K562 (cell line): ENCODE measurements around the gene TSHZ1. TPM values are rescaled to one million over a fixed set of nuclear protein-coding genes. Genes with fewer than 3 reads are reported as not detected.

Source experiments
- ATAC-seq: fragments of 200-7000 bp; cut with Tn5 transposase; 3 replicates; pipeline ENCODE4 v1.9.1; 2020; ENCODE audit warnings: moderate library complexity
- BruUV-seq: library from RNA; stranded (reverse); fragments of 400-500 nt; replicated peaks from 2 replicates; lab custom pipeline; 2021; lab: Mats Ljungman, UMichigan
- CTCF ChIA-PET: fragments of 300-600 bp; formaldehyde crosslinking; extraction: SDS; loops from one replicate; lab custom pipeline; 2021; ENCODE audit warnings: low intra/inter-chr PET ratio; lab: Yijun Ruan, JAX
- POLR2A ChIA-PET: fragments of 300-600, 350-650 bp; sonication (Branson Sonifier 250); formaldehyde crosslinking; extraction: SDS; loops from one replicate; lab custom pipeline; 2021; ENCODE audit warnings: antibody characterized with exemption, inconsistent platforms; lab: Yijun Ruan, JAX
- DNase-seq, 4 experiments: peaks; one replicate each; pipeline versions ENCODE4 v3.0.0 to v3.0.0-alpha.2; 2011 to 2018; ENCODE audit warnings: low spot score in 3 of 4, mixed read lengths in 3 of 4; ENCODE audit errors: extremely low read depth in 1 of 4
- FAIRE-seq: peaks from 2 replicates; lab custom pipeline; 2011; peaks lifted over from hg19 to GRCh38; lab: Jason Lieb, UNC
- H2AFZ ChIP-seq: 2 replicates; pipeline ENCODE4 v1.6.0; 2011; ENCODE audit warnings: low read depth, low read length, control low read depth, inconsistent platforms
- H3K27ac ChIP-seq: fragments of 200-600 bp; 3 replicates; pipeline ENCODE4 v1.8.0; 2011; ENCODE audit warnings: low read depth, mild to moderate bottlenecking, control low read depth, inconsistent platforms, low read length, moderate library complexity, mixed read lengths; ENCODE audit errors: extremely low read depth
- H3K27me3 ChIP-seq, 2 experiments: fragments of 300-600 bp in 1 of 2; 2 replicates in 1 of 2; 3 replicates in 1 of 2; pipeline versions ENCODE4 v1.6.0 to v1.8.0; 2011; ENCODE audit warnings: inconsistent platforms in 2 of 2, low read length in 2 of 2, mild to moderate bottlenecking in 1 of 2, mixed read lengths in 1 of 2, moderate library complexity in 1 of 2; ENCODE audit not compliant: control insufficient read depth in 2 of 2, insufficient read depth in 2 of 2
- H3K36me3 ChIP-seq: fragments of 300-600 bp; 3 replicates; pipeline ENCODE4 v1.8.0; 2011; ENCODE audit warnings: mild to moderate bottlenecking, low read length, inconsistent platforms; ENCODE audit not compliant: control insufficient read depth, insufficient read depth
- H3K4me1 ChIP-seq, 2 experiments: fragments of 200-600 bp in 1 of 2; replicated peaks in 1 of 2; 2 replicates in 1 of 2; 3 replicates in 1 of 2; pipeline versions ENCODE4 v1.5.1 to v1.8.0; 2011; ENCODE audit warnings: inconsistent platforms in 2 of 2, low read length in 2 of 2, mild to moderate bottlenecking in 1 of 2, mixed read lengths in 1 of 2, moderate library complexity in 1 of 2; ENCODE audit not compliant: control insufficient read depth in 2 of 2, insufficient read depth in 2 of 2
- H3K4me2 ChIP-seq: 2 replicates; pipeline ENCODE4 v1.6.1; 2011; ENCODE audit warnings: low read length, control low read depth, inconsistent platforms, mixed read lengths; ENCODE audit not compliant: insufficient read depth
- H3K4me3 ChIP-seq: fragments of 200-600 bp; sonication (generic), shearing (Covaris generic); 2 replicates; pipeline ENCODE4 v1.5.1; 2016; ENCODE audit warnings: control low read depth, inconsistent platforms
- H3K79me2 ChIP-seq: fragments of 200-600 bp; 3 replicates; pipeline ENCODE4 v1.8.0; 2011; ENCODE audit warnings: low read length, inconsistent platforms; ENCODE audit not compliant: control insufficient read depth, insufficient read depth
- H3K9ac ChIP-seq, 2 experiments: 2 replicates each; pipeline versions ENCODE4 v1.6.0 to v1.6.1; 2011; ENCODE audit warnings: low read depth in 2 of 2, low read length in 2 of 2, control low read depth in 1 of 2, inconsistent platforms in 1 of 2, mild to moderate bottlenecking in 1 of 2, mixed read lengths in 1 of 2; ENCODE audit not compliant: insufficient read depth in 1 of 2
- H3K9me1 ChIP-seq: one replicate; pipeline ENCODE4 v1.6.0; 2011; ENCODE audit warnings: inconsistent platforms, mild to moderate bottlenecking, low read length, moderate library complexity; ENCODE audit not compliant: control insufficient read depth, insufficient read depth
- H3K9me3 ChIP-seq: replicated peaks from 2 replicates; pipeline ENCODE4 v1.5.1; 2011; ENCODE audit warnings: low read depth, low read length, inconsistent platforms; ENCODE audit not compliant: control insufficient read depth, insufficient read depth
- H4K20me1 ChIP-seq: replicated peaks from 2 replicates; pipeline ENCODE4 v1.6.1; 2011; ENCODE audit warnings: low read length, inconsistent platforms, mixed read lengths; ENCODE audit not compliant: control insufficient read depth, insufficient read depth
- ATF3 ChIP-seq, 2 experiments: fragments of 450-650 bp in 1 of 2; sonication (generic) in 1 of 2; formaldehyde crosslinking in 1 of 2; IDR thresholded peaks in 1 of 2; conservative IDR thresholded peaks in 1 of 2; 2 replicates each; pipeline versions ENCODE4 v1.6.1 to v1.8.1; 2016 to 2023; ENCODE audit warnings: mild to moderate bottlenecking in 2 of 2, moderate library complexity in 2 of 2, inconsistent platforms in 1 of 2, missing genetic modification reagents in 1 of 2
- BACH1 ChIP-seq: fragments of 200-800 bp; sonication (Bioruptor generic); IDR thresholded peaks from 2 replicates; pipeline ENCODE4 v1.6.1; 2016; ENCODE audit warnings: missing genetic modification characterization, missing compliant biosample characterization
- GATAD2B ChIP-seq: fragments of 450-650 bp; IDR thresholded peaks from 2 replicates; pipeline ENCODE4 v1.6.1; 2017; ENCODE audit warnings: mild to moderate bottlenecking, borderline replicate concordance
- MTF1 ChIP-seq: fragments of 250-450 bp; sonication (Bioruptor Pico); IDR thresholded peaks from 2 replicates; pipeline ENCODE4 v1.9.0; 2021; ENCODE audit warnings: moderate library complexity, mild to moderate bottlenecking, inconsistent platforms, borderline replicate concordance
- PYGO2 ChIP-seq: fragments of 450-650 bp; IDR thresholded peaks from 2 replicates; pipeline ENCODE4 v1.6.1; 2016; ENCODE audit warnings: mild to moderate bottlenecking, missing genetic modification characterization, moderate library complexity, missing compliant biosample characterization
- RFX5 ChIP-seq: IDR thresholded peaks from 2 replicates; pipeline ENCODE4 v1.6.1; 2011; ENCODE audit warnings: low read depth, mild to moderate bottlenecking, improper control_type of control experiment, low read length
- ZBED1 ChIP-seq: IDR thresholded peaks from 2 replicates; pipeline ENCODE4 v1.6.1; 2014
- ZC3H4 ChIP-seq: sonication (generic); formaldehyde crosslinking; IDR thresholded peaks from 2 replicates; pipeline ENCODE4 v1.9.0; 2021; ENCODE audit warnings: missing genetic modification reagents, borderline replicate concordance
- ZFP36 ChIP-seq: fragments of 150-350 bp; IDR thresholded peaks from 2 replicates; pipeline ENCODE4 v1.6.1; 2018; ENCODE audit warnings: low read length, low read depth; ENCODE audit not compliant: partially characterized antibody
- ZNF253 ChIP-seq: fragments of 250-450 bp; sonication (Bioruptor Pico); conservative IDR thresholded peaks from 2 replicates; pipeline ENCODE4 v1.6.1; 2021; ENCODE audit warnings: mild to moderate bottlenecking
- WGBS: fragments of 100-300 bp; shearing (Covaris generic); methylation state at CpG from one replicate; pipeline ENCODE4 v1.1.6; 2016; ENCODE audit warnings: low coverage, mixed read lengths; ENCODE audit not compliant: insufficient coverage; ENCODE audit errors: missing lambda C conversion rate; 5-methylcytosine and 5-hydroxymethylcytosine counted together
- in situ Hi-C: fragments of 300-500 bp; cut with MboI; formaldehyde crosslinking; loops from 4 replicates; pipeline ENCODE4 v1.15.0; 2018; ENCODE audit warnings: inconsistent platforms, mixed read lengths
- intact Hi-C: fragments of 100-400 bp; cut with micrococcal nuclease; formaldehyde crosslinking; loops from 2 replicates; pipeline ENCODE4 v1.14.2; 2022
- polyA plus RNA-seq, 8 experiments: library from polyadenylated mRNA; depleted of rRNA in 4 of 8; stranded (reverse) in 5 of 8; unstranded in 3 of 8; fragments of >200 nt; fragmentation: Nextera tagmentation in 2 of 8; fragmentation: Illumina TruSeq in 1 of 8; extraction: Ambion mirVana in 2 of 8; extraction: Trizol in 1 of 8; gene quantifications; 2 replicates each; pipeline versions ENCODE4 v1.2.1 to v1.2.3, GENCODE V29; 2011 to 2014; ENCODE audit warnings: inconsistent platforms in 1 of 8, missing spikeins in 1 of 8
- total RNA-seq, 7 experiments: library from RNA; depleted of rRNA in 6 of 7; stranded (reverse); fragments of >200 nt in 6 of 7; fragmentation: Illumina TruSeq in 2 of 7; extraction: Trizol in 2 of 7; gene quantifications; 2 replicates each; pipeline versions ENCODE4 v1.2.1 to v1.2.3, GENCODE V29; 2011 to 2021; ENCODE audit warnings: low replicate concordance in 1 of 7

Gene TSHZ1
- total and polyA plus RNA-seq, 9 of the 15 experiments (the other 6 are each of a cell fraction or from before 2014, with no cell fraction given): 1.1 to 7.2 (median 2.7) TPM

- TF ChIP-seq ZC3H4 (CRISPR knock-in tag) (no peak), RFX5 (no peak), ZFP36 (no peak), ATF3 (IDR thresholded peaks at IDR 0.05) (no peak), ATF3 (CRISPR knock-in tag; conservative IDR thresholded peaks at IDR 0.05) (no peak), BACH1 (tag) (no peak), ZNF253 (CRISPR knock-in tag) (no peak)
Observed at GRCh38 chr18:75337348-75337747, 126.8 kb downstream of the TSHZ1 start (continued).

- ChIA-PET CTCF (no interaction called here), POLR2A (no interaction called here)
- no TSS peak for BruUV-seq
- intact Hi-C loops: no loop called here
- Histone ChIP-seq H3K9me3 (no peaks in the 10 kb centered on the region), H3K27me3 (peaks cover 4 to 35% of the 10 kb centered on the region in 2 experiments; a peak in 4 of 5 replicates), H3K4me2 (no peak overlapping the region), H3K4me1 (no peaks in the 10 kb centered on the region; a peak in 1 of 5 replicates), H3K36me3 (no peaks in the 10 kb centered on the region), H3K4me3 (no peak overlapping the region), H3K9me1 (no peaks in the 10 kb centered on the region)
- FAIRE-seq: no peak
- WGBS: 1% methylated on average over 10 of the region's 13 CpGs
- TF ChIP-seq MTF1 (no peak), PYGO2 (no peak), ZBED1 (no peak), GATAD2B (no peak)
- TF ChIP-seq, all 486 proteins: peak for 0
- DNase-seq (no peak), ATAC-seq (no peak)
- Histone ChIP-seq H3K27ac (no peak overlapping the region), H4K20me1 (no peaks in the 10 kb centered on the region), H2AFZ (no peak overlapping the region), H3K9ac (no peak overlapping the region), H3K79me2 (no peaks in the 10 kb centered on the region)
- in situ Hi-C loops: no loop called here
Observed at GRCh38 chr18:75338631-75339030, 128.0 kb downstream of the TSHZ1 start.

Other genes with a start within 250 kb of the TSHZ1 start
- gene PTGR3, start 1.7 kb upstream of the TSHZ1 start, total RNA-seq (2014; rRNA removed): 5.7 and 8.8 TPM in 2 replicates
- gene PTGR3, start 1.7 kb upstream of the TSHZ1 start, total RNA-seq (2014; rRNA removed; fragmentation: Illumina TruSeq; extraction: Trizol): 15.3 and 16.4 TPM in 2 replicates
- gene PTGR3, start 1.7 kb upstream of the TSHZ1 start, total RNA-seq (2015; rRNA removed; fragmentation: Illumina TruSeq; extraction: Trizol): 9.7 and 9.9 TPM in 2 replicates
- 29.9 and 32.3 TPM in 2 replicates for gene PTGR3, start 1.7 kb upstream of the TSHZ1 start, total RNA-seq (2021)
- 29.9 and 32.1 TPM in 2 replicates for gene PTGR3, start 1.7 kb upstream of the TSHZ1 start, polyA plus RNA-seq (2011; rRNA removed)
- 22.7 and 23.8 TPM in 2 replicates for gene PTGR3, start 1.7 kb upstream of the TSHZ1 start, polyA plus RNA-seq (2014; fragmentation: Illumina TruSeq; extraction: Trizol)
- gene PTGR3, start 1.7 kb upstream of the TSHZ1 start, polyA plus RNA-seq (2014; fragmentation: Nextera tagmentation; extraction: Ambion mirVana): 1 to 10 TPM; 4.1 to 5.7 TPM
- gene PTGR3, start 1.7 kb upstream of the TSHZ1 start, polyA plus RNA-seq (2014; rRNA removed): 13.9 and 21.0 TPM in 2 replicates
- gene SMIM21, start 216.9 kb downstream of the TSHZ1 start, total RNA-seq (2014; rRNA removed): not detected in 2 replicates
- not detected in 2 replicates for gene SMIM21, start 216.9 kb downstream of the TSHZ1 start, total RNA-seq (2014; rRNA removed; fragmentation: Illumina TruSeq; extraction: Trizol)
- not detected in 2 replicates for gene SMIM21, start 216.9 kb downstream of the TSHZ1 start, total RNA-seq (2015; rRNA removed; fragmentation: Illumina TruSeq; extraction: Trizol)
- not detected in 2 replicates for gene SMIM21, start 216.9 kb downstream of the TSHZ1 start, total RNA-seq (2021)
- not detected in 2 replicates for gene SMIM21, start 216.9 kb downstream of the TSHZ1 start, polyA plus RNA-seq (2011; rRNA removed)
- not detected in 2 replicates for gene SMIM21, start 216.9 kb downstream of the TSHZ1 start, polyA plus RNA-seq (2014; fragmentation: Illumina TruSeq; extraction: Trizol)
- gene SMIM21, start 216.9 kb downstream of the TSHZ1 start, polyA plus RNA-seq (2014; fragmentation: Nextera tagmentation; extraction: Ambion mirVana): not detected
- gene SMIM21, start 216.9 kb downstream of the TSHZ1 start, polyA plus RNA-seq (2014; rRNA removed): not detected in 2 replicates